Mammary epithelial cell (primary cell): ENCODE data around the gene FSCN2.

Source experiments
- EZH2 ChIP-seq: IDR thresholded peaks from 2 replicates; pipeline ENCODE4 v1.6.1; 2012; ENCODE audit warnings: low read length, inconsistent platforms, borderline replicate concordance
- TF ChIP-seq, protein P1 (sequence below), 2 donors: IDR thresholded peaks in 1 of 2; conservative IDR thresholded peaks in 1 of 2; 2 replicates each; pipeline ENCODE4 v1.5.1; 2011 to 2012; ENCODE audit warnings: inconsistent platforms in 2 of 2, low read length in 2 of 2, mild to moderate bottlenecking in 2 of 2, control low read depth in 1 of 2, low read depth in 1 of 2; ENCODE audit not compliant: insufficient read depth in 1 of 2; ENCODE audit errors: extremely low read depth in 1 of 2

DNA sequence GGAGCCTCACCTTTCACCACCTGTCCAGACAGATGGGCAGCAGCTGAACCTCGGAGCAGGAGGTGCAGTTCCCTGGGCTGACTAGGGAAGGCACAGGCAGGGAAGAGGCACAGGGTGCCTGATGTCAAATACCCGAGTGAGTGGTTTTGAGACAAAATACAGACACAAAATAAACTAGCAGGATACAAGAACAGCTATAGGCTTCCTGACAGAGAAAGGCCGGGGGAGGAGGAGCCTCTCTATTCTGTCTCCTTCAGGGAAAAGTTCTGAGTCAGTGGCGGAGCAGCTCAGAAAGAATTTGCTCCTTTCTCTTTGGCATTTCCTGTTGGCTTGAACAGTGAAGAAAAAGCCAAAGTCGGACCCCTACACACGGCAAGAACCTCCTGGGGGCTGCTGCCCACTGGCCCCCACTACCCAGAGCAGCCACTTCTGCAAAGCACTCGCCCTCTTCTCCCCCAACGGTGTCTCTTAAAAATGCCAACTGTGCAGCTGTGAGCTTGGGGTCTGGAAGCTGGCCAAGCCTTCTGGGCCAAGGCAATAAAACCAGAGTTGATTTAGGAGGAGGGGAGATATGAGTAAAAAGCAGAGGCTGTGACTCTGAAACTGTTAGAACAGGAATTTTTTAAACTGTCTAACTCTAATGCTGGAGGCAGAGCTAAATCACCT lies 38.4 kb downstream of the FSCN2 start:
- TF ChIP-seq, protein P1, sequence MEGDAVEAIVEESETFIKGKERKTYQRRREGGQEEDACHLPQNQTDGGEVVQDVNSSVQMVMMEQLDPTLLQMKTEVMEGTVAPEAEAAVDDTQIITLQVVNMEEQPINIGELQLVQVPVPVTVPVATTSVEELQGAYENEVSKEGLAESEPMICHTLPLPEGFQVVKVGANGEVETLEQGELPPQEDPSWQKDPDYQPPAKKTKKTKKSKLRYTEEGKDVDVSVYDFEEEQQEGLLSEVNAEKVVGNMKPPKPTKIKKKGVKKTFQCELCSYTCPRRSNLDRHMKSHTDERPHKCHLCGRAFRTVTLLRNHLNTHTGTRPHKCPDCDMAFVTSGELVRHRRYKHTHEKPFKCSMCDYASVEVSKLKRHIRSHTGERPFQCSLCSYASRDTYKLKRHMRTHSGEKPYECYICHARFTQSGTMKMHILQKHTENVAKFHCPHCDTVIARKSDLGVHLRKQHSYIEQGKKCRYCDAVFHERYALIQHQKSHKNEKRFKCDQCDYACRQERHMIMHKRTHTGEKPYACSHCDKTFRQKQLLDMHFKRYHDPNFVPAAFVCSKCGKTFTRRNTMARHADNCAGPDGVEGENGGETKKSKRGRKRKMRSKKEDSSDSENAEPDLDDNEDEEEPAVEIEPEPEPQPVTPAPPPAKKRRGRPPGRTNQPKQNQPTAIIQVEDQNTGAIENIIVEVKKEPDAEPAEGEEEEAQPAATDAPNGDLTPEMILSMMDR (conservative IDR thresholded peaks at IDR 0.05 in 1 of 2, IDR thresholded peaks at IDR 0.05 in 1 of 2; ENCODE audit: extremely low read depth in 1 of 2, insufficient read depth in 1 of 2, low read depth in 1 of 2, low read length in 2 of 2) = no peak
- no peak for TF ChIP-seq EZH2
